ENCODE measurements around the gene PSORS1C2. TPM values are rescaled to one million over a fixed set of nuclear protein-coding genes. Genes with fewer than 3 reads are reported as not detected.
"Not testable (repeated sequence)": the region's sequence is repeated elsewhere in the genome, so short reads cannot be mapped to it uniquely, and the experiment has no call there.

The PSORS1C2 gene
- not detected for total RNA-seq
- total RNA-seq, result 0 reads per million in 2 donors

DNA sequence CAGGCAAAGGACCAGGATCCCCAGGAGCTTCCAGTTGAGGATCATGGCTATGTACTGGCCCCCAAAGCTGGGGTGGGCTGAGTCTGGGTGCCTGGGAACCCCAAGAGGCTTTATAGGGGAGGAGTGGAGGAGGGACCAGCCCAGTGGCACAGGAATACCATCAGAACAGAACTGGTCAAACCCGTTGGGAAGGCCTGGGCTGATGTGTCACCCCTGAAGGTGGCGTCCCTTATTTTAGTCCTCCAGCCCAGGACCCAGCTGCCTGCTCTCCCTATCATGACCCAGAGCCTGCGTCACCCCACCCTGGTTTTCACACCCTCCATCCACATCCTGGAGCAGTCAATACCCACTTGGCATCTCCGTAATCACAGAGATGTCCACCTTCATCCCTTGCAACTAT is at the start of gene PSORS1C2:
Gene PSORS1C2, minus strand, starts transcription at position 85 of the 400 bp plus-strand sequence. Its CDS starts 40 bp downstream, at position 45.
- peak within 1 kb of the TSS; percentile 67 for H3K4me3 Mint-ChIP-seq
- no peaks in the 10 kb centered on the region for H3K27me3 Mint-ChIP-seq
- H3K27ac Mint-ChIP-seq, result peak within 1 kb of the TSS; percentile 87
- H3K36me3 Mint-ChIP-seq (ENCODE audit: low read depth), result peaks cover 3% of the 10 kb centered on the region
- DNase-seq, result no peak
- peaks cover 6% of the 10 kb centered on the region for H3K4me1 Mint-ChIP-seq
- ATAC-seq, result no peak
- no peaks in the 10 kb centered on the region for H3K9me3 ChIP-seq (ENCODE audit: control insufficient read depth, low read length, poor library complexity, severe bottlenecking)

DNA sequence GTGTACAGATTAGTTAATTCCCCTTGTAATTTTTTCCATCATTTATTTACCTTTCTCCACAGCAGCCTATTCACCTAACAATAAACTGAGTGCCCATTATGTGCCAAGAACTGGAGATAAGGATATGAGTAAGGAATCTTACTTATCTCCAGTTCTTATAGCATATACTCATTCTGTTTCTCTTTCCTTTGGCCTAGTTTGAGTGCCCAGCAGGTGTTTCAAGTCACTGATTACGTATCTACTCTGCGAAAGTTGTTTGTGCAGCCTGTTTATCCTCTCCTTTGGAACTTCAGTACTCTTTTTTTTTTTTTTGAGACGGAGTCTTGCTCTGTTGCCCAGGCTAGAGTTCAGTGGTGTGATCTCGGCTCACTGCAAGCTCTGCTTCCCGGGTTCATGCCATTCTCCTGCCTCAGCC is 48.9 kb upstream of the PSORS1C2 start:
- Mint-ChIP-seq H3K4me1 (peaks cover 2% of the 10 kb centered on the region), H3K36me3 (ENCODE audit: low read depth) (no peaks in the 10 kb centered on the region), H3K4me3 (no peak overlapping the region), H3K27me3 (no peaks in the 10 kb centered on the region), H3K27ac (no peak overlapping the region)
- ATAC-seq (no peak), DNase-seq (no peak)
- no peaks in the 10 kb centered on the region for H3K9me3 ChIP-seq (ENCODE audit: control insufficient read depth, low read length, poor library complexity, severe bottlenecking)

DNA sequence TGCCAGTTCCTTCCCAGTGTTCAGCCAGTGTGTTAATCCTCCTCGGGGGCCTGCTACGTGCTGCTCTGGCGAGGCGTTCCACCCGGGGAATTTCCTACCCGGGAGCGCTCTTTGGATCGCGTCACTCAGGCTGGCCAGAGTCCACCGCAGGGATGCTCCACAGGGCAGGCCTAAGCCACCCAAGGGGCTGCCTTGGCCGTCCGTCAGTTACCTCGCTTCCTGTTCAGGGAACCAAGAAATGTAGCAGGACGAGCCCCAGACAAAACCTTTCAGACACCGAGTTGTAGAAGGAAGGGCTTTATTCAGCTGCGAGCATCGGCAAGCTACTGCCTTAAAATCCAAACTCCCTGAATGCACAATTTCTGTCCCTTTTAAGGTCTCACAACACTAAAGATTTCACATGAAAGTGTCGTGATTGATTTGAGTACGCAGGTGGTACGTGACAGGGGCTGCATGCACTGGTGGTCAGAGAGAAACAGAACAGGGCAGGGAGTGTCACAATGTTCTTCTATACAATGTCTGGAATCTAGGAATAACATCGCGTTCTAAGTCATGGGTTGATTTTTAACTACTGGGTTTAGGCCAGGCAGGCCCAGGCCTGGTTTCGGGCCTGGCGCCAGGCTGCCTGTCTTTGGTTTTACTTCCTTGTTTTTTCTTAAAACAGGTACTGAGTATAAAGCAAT is 47.3 kb upstream of the PSORS1C2 start:
- Mint-ChIP-seq H3K4me3 (no peak overlapping the region), H3K27me3 (no peaks in the 10 kb centered on the region), H3K4me1 (peaks cover 2% of the 10 kb centered on the region), H3K36me3 (ENCODE audit: low read depth) (no peaks in the 10 kb centered on the region), H3K27ac (peak overlapping the region; percentile 56)
- ATAC-seq (no peak), DNase-seq (no peak)
- H3K9me3 ChIP-seq (ENCODE audit: control insufficient read depth, low read length, poor library complexity, severe bottlenecking), result no peaks in the 10 kb centered on the region

DNA sequence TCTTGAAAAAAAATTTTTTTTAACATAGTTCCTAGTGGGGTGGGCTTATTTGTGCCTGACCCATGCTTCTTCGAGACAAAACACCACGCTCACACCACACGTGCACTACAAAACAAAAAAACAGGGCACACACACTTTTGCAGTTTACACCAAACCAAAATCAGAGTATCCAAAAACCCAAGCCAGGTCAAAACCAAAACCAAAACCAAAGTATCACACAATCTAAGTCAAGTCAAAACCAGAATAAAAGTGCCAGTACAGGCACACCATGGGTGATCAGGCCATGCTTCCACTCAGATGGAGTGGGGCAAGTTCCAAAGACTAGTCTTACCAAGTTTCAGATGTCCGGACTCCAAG is 46.8 kb upstream of the PSORS1C2 start:
- not testable (repeated sequence) for H3K4me1 Mint-ChIP-seq; ATAC-seq; H3K9me3 ChIP-seq (ENCODE audit: control insufficient read depth, low read length, poor library complexity, severe bottlenecking); H3K4me3 Mint-ChIP-seq; H3K27me3 Mint-ChIP-seq; DNase-seq; H3K36me3 Mint-ChIP-seq (ENCODE audit: low read depth)
- H3K27ac Mint-ChIP-seq, result peak overlapping the region; percentile 56

DNA sequence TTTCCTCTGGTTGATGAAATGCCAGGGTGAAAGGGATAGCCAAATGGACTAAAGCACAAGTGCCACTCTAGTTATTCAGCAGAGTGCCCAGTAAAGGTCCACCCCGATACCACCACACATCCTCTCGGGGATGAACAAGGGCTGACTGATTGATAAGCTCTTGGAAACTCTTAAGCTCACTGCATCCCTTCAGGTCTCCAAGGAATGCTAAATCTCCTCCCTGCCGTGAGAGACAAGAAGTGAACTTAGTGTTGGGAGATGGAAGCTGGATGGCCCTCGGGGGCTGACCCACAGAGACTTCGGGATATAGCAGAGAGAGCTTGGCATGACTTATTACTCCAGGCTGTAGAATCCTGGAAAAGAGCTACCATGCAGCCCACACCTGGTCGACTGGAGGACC is 45.0 kb upstream of the PSORS1C2 start:
- H3K4me1 Mint-ChIP-seq, ATAC-seq: not testable (repeated sequence)

DNA sequence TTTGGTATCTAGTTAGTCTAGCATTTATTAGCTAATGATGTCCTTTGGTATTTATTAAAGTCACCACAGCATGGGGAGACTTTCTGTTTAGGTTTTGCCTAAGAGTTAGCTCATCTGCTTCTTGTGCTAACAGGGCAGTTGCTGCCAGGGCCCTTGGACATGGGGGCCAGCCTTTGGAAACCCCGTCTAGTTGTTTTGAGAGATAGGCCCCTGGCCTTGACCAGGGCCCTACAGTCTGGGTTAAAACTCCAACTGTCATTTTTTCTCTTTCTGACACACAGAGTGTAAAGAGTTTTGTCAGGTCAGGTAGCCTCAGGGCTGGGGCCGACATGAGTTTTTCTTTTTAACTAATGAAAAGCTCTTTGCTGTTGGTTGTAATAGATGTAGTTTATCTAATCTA is 44.4 kb upstream of the PSORS1C2 start:
- not testable (repeated sequence) for H3K4me3 Mint-ChIP-seq; DNase-seq; H3K36me3 Mint-ChIP-seq (ENCODE audit: low read depth); ATAC-seq; H3K27ac Mint-ChIP-seq; H3K27me3 Mint-ChIP-seq; H3K9me3 ChIP-seq (ENCODE audit: control insufficient read depth, low read length, poor library complexity, severe bottlenecking)
- H3K4me1 Mint-ChIP-seq, result peaks cover 15% of the 10 kb centered on the region

More for the DNA sequence above, 45.0 kb upstream of the PSORS1C2 start:
- not testable (repeated sequence) for H3K36me3 Mint-ChIP-seq (ENCODE audit: low read depth); DNase-seq; H3K4me3 Mint-ChIP-seq; H3K27ac Mint-ChIP-seq; H3K9me3 ChIP-seq (ENCODE audit: control insufficient read depth, low read length, poor library complexity, severe bottlenecking); H3K27me3 Mint-ChIP-seq

DNA sequence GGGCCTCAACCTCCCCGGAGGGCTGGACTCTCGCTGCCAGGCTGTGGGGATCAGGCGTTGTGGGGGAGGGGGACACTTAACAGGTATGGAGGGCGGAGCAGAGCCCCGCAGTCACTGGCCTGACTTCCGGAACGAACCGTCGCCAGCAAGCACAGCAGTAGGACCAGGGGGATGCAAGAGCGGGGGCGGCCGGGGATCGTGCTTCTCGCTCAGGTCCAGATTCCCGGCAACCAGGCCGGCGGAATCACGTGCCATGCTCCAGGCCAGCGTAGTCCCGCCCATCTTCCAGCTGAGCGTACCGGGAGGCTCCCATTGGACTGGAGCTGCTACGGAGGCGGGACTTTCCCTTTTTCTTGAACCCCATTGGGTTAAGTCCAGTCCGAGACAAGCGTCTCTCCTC is 41.6 kb upstream of the PSORS1C2 start:
- ATAC-seq, result peak; percentile 99
- H3K4me3 Mint-ChIP-seq, result peak overlapping the region; percentile 86
- no peaks in the 10 kb centered on the region for H3K9me3 ChIP-seq (ENCODE audit: control insufficient read depth, low read length, poor library complexity, severe bottlenecking)
- peak; percentile 49 to 66 (median 52) for DNase-seq
- H3K27ac Mint-ChIP-seq, result no peak overlapping the region
- no peaks in the 10 kb centered on the region for H3K27me3 Mint-ChIP-seq
- peaks cover 19% of the 10 kb centered on the region for H3K4me1 Mint-ChIP-seq
- H3K36me3 Mint-ChIP-seq (ENCODE audit: low read depth), result no peaks in the 10 kb centered on the region

DNA sequence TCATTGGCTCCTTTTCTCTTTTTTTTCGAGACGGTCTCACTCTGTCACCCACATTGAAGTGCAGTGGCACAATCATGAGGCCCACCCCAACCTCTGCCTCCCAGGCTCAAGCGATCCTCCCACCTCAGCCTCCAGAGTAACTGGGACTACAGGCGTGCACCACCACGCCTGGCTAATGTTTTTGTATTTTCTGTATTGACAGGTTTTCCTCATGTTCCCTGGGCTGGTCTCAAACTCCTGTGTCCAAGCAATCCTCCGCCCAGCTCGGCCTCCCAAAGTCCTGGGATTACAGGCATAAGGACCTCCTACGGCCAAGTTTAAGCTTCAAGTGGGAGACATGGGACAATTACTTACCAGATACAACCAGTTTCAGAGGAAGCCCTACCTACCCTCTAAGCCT is 41.0 kb upstream of the PSORS1C2 start:
- no peaks in the 10 kb centered on the region for H3K36me3 Mint-ChIP-seq (ENCODE audit: low read depth)
- H3K27ac Mint-ChIP-seq, result no peak overlapping the region
- no peak for DNase-seq
- H3K4me3 Mint-ChIP-seq, result peak overlapping the region; percentile 86
- no peaks in the 10 kb centered on the region for H3K27me3 Mint-ChIP-seq
- ATAC-seq, result no peak
- peaks cover 19% of the 10 kb centered on the region for H3K4me1 Mint-ChIP-seq
- no peaks in the 10 kb centered on the region for H3K9me3 ChIP-seq (ENCODE audit: control insufficient read depth, low read length, poor library complexity, severe bottlenecking)

DNA sequence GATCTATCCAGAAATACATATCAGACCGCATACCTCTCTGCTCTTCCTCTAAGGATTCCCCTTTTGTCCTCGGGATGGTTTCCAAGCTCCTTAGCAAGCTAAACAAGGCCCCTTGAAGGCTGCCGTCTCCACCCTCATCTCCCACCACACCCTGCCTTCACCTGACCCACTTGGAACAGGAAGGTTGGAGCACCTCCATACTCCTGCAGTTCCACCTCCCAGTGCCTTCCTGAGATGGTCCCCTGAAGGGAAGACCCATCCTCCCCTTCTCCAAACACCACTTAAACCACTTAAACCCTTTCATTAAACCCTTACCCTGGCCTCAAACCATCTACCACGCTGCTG is 40.1 kb upstream of the PSORS1C2 start:
- H3K27ac Mint-ChIP-seq, result peak overlapping the region; percentile 1
- no peaks in the 10 kb centered on the region for H3K9me3 ChIP-seq (ENCODE audit: control insufficient read depth, low read length, poor library complexity, severe bottlenecking)
- ATAC-seq, result no peak
- peaks cover 19% of the 10 kb centered on the region for H3K4me1 Mint-ChIP-seq
- H3K4me3 Mint-ChIP-seq, result peak overlapping the region; percentile 4
- H3K36me3 Mint-ChIP-seq (ENCODE audit: low read depth), result no peaks in the 10 kb centered on the region
- no peak for DNase-seq
- no peaks in the 10 kb centered on the region for H3K27me3 Mint-ChIP-seq

DNA sequence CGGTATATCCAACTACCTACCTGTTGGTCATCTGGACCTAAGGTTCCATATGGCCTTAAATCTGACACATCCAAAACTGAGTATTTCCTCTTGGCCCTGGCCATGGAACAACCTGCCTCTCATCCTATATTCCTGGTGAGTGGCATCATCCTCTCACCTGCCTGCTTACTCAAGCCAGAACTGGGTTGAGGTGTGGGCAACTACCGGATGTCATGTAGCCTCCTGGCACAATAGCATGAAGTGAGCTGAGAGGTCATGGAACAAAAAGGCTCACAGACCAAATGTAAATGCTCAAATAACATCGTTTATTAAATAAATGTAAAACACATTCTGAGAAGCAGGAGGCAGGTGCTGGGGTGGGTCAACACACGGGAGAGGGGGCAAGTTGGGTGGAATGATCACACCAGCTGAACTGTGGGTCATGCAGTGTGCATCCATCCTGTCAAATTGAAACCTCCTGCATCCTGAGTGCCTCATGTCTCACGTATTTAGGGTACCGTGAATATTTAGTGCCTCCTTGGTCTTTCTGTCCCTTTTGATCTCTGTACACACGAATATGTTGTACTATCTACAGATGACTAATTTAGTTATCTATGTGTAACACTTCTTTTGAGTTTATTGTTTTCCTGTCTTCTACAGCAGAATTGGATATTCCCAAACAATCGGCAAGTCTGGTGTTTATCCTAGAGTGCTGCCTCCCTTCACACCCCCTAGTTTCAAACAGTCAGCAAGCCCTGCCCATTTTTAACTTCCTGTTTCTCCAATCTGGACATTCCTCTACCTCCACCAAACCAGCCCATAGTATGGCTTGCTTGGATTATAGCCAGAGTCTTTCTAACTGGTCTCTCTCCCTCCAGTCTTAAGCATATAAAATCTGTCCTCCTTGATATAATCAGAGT is 39.5 kb upstream of the PSORS1C2 start:
- DNase-seq (no peak), ATAC-seq (no peak)
- Mint-ChIP-seq H3K36me3 (ENCODE audit: low read depth) (no peaks in the 10 kb centered on the region), H3K27ac (peak overlapping the region; percentile 1), H3K4me1 (peaks cover 19% of the 10 kb centered on the region), H3K27me3 (no peaks in the 10 kb centered on the region), H3K4me3 (peak overlapping the region; percentile 70)
- no peaks in the 10 kb centered on the region for H3K9me3 ChIP-seq (ENCODE audit: control insufficient read depth, low read length, poor library complexity, severe bottlenecking)

DNA sequence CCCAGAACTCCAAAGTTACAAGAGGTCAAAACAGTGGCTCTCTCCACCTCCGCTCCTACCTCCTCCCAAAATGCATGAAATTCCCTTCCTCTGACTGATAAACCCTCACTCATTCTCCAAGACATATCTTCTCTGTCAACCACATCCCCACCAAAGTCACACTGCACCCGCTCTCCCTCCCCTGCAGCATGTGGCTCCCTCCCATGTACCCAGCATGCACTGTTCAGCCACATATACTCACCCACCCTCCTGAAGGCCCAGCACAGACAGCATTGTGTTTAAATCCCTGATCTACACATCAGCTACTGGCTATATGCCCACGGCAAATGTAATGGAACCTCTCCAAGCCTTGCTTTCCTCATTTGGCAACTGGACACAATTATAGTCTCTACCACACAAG is 37.1 kb upstream of the PSORS1C2 start:
- H3K9me3 ChIP-seq (ENCODE audit: control insufficient read depth, low read length, poor library complexity, severe bottlenecking), result no peaks in the 10 kb centered on the region
- Mint-ChIP-seq H3K27ac (peak overlapping the region; percentile 59), H3K27me3 (no peaks in the 10 kb centered on the region), H3K36me3 (ENCODE audit: low read depth) (no peaks in the 10 kb centered on the region), H3K4me1 (peaks cover 19% of the 10 kb centered on the region), H3K4me3 (no peak overlapping the region)
- no peak for DNase-seq
- ATAC-seq, result no peak

DNA sequence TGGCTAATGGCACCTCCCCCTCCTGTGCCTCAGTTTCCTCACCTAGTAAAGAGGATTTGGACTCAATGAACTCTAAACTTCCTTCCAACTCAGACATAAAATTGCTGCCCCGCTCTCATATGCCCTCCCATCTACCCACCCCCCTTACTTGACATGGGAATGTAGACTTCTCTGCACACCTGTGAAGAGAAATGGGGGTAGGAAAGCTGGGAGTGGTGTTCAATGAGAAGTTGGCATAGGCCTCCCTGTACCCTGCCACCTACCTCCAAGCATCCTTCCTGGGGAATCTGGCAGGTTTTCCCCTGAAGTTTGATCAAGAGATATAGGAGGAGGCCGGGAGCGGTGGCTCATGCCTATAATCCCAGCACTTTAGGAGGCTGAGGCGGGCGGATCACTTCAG is 35.5 kb upstream of the PSORS1C2 start:
- Mint-ChIP-seq H3K27me3 (no peaks in the 10 kb centered on the region), H3K27ac (no peak overlapping the region), H3K36me3 (ENCODE audit: low read depth) (no peaks in the 10 kb centered on the region), H3K4me1 (peaks cover 16% of the 10 kb centered on the region), H3K4me3 (no peak overlapping the region)
- ATAC-seq (no peak), DNase-seq (no peak)
- no peaks in the 10 kb centered on the region for H3K9me3 ChIP-seq (ENCODE audit: control insufficient read depth, low read length, poor library complexity, severe bottlenecking)

DNA sequence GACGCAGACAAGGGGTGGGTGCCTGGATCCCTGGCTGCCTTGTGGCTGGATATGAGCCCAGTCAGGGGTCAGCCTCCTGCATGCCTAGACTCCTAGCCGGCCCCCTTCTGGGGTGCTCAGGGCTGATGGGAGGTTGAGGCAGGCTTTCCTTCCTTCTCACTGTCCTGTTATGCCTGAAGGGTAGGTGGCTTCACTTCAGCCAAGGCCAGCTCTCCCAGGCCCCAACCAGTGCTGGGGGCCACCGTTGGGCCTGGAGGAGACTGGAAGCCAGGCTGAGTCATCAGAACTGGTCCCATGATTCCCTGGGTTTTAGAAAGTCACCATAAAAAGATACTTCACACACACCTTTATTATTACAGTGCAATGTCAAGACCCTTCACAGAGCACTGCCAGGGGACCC is 34.5 kb upstream of the PSORS1C2 start:
- Mint-ChIP-seq H3K36me3 (ENCODE audit: low read depth) (no peaks in the 10 kb centered on the region), H3K4me1 (peaks cover 7% of the 10 kb centered on the region), H3K27me3 (no peaks in the 10 kb centered on the region), H3K27ac (no peak overlapping the region), H3K4me3 (no peak overlapping the region)
- no peak for ATAC-seq
- no peaks in the 10 kb centered on the region for H3K9me3 ChIP-seq (ENCODE audit: control insufficient read depth, low read length, poor library complexity, severe bottlenecking)
- DNase-seq, result no peak

Measured in T-helper 17 cell (primary cell).